Activated naive CD4-positive, alpha-beta T cell treated with anti-CD3 and anti-CD28 coated beads, Interleukin-2, amount 50 U/mL, for 72 hours (primary cell): ENCODE data around the gene BANP. TPM values are rescaled to one million over a fixed set of nuclear protein-coding genes. Genes with fewer than 3 reads are reported as not detected.
A peak's percentile ranks its signal among the peaks of the same experiment; 100 is the strongest.
"Not testable (repeated sequence)": the region's sequence is repeated elsewhere in the genome, so short reads cannot be mapped to it uniquely, and the experiment has no call there.

ENCODE experiments used
- ATAC-seq, 2 donors: fragments of 150-1000 bp; cut with Tn5 transposase; 2 replicates each; pipeline ENCODE4 v1.10.0; 2021; ENCODE audit warnings: mild to moderate bottlenecking in 2 of 2, moderate library complexity in 2 of 2
- DNase-seq, 2 donors: peaks; one replicate each; pipeline ENCODE4 v3.0.0; 2021 to 2022; ENCODE audit warnings: low spot score in 2 of 2
- H3K27ac Mint-ChIP-seq, 2 donors: one replicate each; pipeline ENCODE4 v1.8.0; 2022; ENCODE audit warnings: mild to moderate bottlenecking in 2 of 2, mixed read lengths in 2 of 2
- H3K36me3 Mint-ChIP-seq, 2 donors: one replicate each; pipeline ENCODE4 v1.8.0; 2022; ENCODE audit warnings: mixed read lengths in 2 of 2
- H3K9me3 Mint-ChIP-seq, 2 donors: one replicate each; pipeline ENCODE4 v1.8.0; 2022; ENCODE audit warnings: mixed read lengths in 2 of 2
- total RNA-seq, 2 donors: library from RNA; stranded (reverse); gene quantifications; one replicate each; pipeline ENCODE4 v1.2.3, GENCODE V29; 2022

Gene BANP
- total RNA-seq, 2 donors from 2014 or later: 44.6 to 46.8 TPM

DNA sequence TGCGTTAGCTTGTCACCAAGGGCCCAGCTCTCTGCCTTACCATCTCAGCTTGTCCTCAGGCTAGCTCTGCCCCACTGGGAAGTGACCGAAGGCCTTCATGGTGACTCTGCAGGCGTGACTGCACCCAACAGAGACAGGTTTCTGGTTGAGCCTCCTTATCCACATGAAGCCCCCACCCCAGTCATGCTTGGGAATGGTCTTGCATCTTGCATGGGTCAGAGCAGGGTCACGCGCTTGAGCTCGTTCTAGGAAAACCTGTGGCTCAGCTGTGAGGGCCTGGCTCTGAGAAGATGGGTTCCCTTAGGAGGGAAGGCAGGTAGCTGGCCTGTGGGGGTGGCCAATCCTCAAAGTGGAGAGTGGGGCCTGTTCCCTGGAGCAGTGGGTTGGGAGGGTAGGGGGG is 122.8 kb downstream of the BANP start:
- peaks cover 16 to 17% of the 10 kb centered on the region in 2 donors for H3K36me3 Mint-ChIP-seq
- no peaks in the 10 kb centered on the region for H3K9me3 Mint-ChIP-seq
- ATAC-seq (no peak), DNase-seq (no peak)
- no peak overlapping the region for H3K27ac Mint-ChIP-seq

DNA sequence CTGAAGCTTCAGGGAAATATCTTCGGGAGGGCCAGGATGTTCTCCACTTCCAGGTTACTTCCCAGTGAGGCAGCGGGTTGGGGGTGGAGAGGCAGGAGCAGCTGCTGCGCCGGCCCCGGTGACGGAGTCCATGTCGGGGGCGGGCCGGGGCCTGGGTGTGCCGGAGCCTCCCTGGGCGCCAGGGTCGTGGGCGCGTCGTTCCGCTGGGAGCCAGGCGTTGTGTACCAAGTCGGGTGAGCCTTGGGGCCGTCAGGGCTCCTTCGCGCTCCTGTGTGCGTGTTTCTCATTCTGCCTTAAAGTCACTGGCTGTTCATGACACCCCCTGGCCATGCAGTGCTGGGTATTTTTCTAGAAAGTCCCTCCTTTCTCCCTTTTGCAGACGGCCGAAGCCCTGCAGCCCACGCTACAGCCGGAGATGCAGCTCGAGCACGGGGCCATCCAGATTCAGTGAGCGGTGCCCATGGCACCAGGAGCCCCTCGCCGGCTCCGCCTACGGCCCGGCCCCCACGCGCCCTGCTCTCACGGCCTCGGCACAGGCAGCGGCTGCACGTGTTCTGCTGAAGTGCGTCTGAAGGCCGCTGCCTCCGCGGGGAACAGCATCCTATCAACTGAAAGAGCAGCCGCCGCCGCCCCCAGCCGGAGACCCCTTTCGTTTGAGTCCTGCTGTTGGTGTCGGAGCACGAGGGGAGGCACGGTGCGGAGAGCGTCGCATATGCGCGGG is 125.1 kb downstream of the BANP start:
- peaks cover 10 to 19% of the 10 kb centered on the region in 2 donors for H3K36me3 Mint-ChIP-seq

DNA sequence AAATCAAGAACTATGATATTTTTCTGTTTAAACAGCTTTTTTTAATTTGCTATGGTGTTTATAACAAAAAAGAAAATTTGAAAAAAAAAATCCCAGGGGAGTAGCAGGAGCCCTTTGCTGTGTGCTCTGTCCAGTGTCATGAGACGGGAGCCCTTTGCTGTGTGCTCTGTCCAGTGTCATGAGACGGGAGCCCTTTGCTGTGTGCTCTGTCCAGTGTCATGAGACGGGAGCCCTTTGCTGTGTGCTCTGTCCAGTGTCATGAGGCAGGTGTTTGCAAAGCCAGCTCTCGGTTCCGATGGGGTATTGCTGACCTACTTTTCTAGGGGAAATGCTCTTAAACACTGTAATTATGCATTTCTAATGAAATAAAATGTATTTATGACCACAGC is 125.7 kb downstream of the BANP start:
- Mint-ChIP-seq H3K36me3 (peaks cover 10 to 19% of the 10 kb centered on the region in 2 donors), H3K27ac (peak overlapping the region in 1 of 2 donors; percentile 73)
- not testable (repeated sequence) for H3K9me3 Mint-ChIP-seq, ATAC-seq, DNase-seq

More for the DNA sequence above, 125.1 kb downstream of the BANP start:
- no peak overlapping the region for H3K27ac Mint-ChIP-seq
- DNase-seq (no peak), ATAC-seq (no peak)
- H3K9me3 Mint-ChIP-seq: no peaks in the 10 kb centered on the region

DNA sequence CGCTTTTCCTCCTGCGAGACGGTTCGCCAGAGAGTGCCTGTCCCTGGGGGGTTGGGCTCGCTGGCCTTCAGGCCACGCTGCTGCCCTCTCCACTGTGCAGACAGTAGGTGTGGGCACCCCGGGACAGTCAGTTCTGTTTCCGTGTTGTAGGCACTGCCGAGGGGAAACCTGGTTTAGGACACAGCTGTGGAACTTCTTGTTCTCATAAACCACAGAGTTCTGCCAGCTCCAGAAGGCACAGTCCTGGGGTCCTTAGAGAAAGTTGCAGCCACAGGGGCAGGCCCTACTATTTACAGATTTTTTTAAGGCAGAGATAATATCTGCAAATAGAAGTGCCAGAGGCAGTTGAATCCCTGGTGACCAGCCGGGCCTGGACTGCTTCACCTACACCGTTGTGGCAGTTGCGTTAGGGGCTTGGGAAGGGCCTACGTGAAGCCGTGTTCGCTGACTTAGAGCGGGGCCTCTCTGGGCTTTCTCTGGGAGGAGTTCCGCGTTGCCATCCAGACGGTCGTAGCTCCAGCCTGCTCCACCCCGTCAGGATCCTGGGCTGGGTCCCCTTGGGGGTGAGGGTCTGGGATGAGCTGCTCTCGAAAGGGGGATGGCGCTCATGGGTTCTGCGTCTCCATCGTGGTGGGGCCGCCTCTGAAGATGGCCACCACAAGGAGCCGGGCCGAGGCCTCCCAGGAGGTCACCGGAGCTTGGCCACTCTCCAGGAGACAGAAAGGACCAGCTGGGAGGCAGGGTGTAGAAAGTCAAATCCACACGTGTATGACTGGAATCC is 126.3 kb downstream of the BANP start:
- ATAC-seq (no peak), DNase-seq (no peak)
- Mint-ChIP-seq H3K9me3 (no peaks in the 10 kb centered on the region), H3K27ac (peak overlapping the region in 1 of 2 donors; percentile 73), H3K36me3 (peaks cover 10 to 19% of the 10 kb centered on the region in 2 donors)

DNA sequence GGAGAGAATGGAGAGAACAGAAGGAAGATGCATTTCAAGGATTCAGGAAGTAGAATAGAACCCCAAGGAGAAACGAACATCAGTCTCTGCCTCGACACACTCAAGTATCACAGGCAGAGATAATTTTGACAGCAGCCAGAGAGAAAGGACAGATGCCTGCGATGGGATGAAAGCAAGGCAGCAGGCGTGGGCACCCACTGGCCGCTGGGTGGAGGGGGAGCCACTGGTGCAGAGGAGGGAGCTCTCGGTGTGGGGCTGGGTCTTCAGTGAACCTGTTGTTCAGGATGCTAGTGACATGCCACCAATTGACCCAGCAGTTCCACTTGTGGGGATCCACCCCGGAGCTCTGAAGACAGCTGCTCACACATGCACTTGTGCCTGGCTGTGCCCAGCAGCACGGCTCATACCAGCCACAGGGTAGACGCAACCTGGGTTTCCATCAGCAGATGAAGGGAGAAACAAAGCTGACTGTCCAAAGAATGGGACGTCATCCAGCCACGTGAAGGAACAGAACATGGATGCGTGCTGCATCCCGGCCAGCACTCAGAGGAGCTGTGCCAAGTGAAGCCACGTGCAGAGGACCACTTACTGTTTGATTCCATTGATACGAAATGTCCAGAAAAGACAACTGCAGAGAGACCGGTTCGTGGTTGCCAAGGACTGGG is 127.0 kb downstream of the BANP start:
- Mint-ChIP-seq H3K9me3 (no peaks in the 10 kb centered on the region), H3K27ac (peak overlapping the region in 1 of 2 donors; percentile 73), H3K36me3 (peaks cover 10 to 19% of the 10 kb centered on the region in 2 donors)
- ATAC-seq (no peak), DNase-seq (no peak)

DNA sequence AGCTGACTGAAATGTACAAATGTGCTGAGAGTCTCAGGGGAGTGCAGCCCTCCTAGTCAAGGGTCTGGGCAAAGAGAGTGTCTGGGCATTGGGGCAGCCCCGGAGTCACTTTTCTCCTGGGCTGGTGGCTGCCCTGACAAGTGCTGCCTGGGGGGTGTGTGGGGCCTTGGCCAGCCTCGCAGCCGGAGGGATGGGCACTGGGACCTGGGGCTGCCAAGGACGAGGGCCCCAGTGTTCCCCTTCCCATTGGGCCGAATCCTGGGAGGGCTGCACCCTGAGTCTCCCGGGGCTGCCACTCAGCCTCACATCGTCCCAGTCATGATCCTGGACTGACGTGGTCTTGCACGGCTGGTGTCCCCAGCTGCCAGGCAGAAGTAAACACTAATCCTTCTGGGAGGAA is 132.3 kb downstream of the BANP start:
- no peaks in the 10 kb centered on the region for H3K9me3 Mint-ChIP-seq
- H3K36me3 Mint-ChIP-seq: peaks cover under 1 to 5% of the 10 kb centered on the region in 2 donors
- H3K27ac Mint-ChIP-seq: no peak overlapping the region
- ATAC-seq: no peak
- no peak for DNase-seq

DNA sequence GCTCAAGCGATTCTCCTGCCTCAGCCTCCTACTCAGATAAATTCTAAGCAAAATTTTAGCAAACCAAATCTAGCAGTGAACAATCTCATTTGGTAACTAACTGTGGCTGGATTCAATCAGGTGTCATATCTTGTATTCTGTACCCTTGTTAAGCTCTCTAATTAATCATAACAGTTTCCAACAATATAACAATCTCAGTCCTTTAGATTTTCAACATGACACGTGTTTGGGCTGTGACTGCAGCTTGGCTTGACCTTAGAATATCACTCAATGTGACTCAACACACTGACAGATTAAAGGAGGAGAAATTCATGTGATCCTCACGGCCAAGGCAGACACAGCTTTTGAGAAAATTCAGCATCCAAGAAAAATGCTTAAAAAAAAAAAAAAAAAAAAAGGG is 133.6 kb downstream of the BANP start:
- Mint-ChIP-seq H3K27ac (no peak overlapping the region), H3K36me3 (no peaks in the 10 kb centered on the region), H3K9me3 (no peaks in the 10 kb centered on the region)
- ATAC-seq (no peak), DNase-seq (no peak)

DNA sequence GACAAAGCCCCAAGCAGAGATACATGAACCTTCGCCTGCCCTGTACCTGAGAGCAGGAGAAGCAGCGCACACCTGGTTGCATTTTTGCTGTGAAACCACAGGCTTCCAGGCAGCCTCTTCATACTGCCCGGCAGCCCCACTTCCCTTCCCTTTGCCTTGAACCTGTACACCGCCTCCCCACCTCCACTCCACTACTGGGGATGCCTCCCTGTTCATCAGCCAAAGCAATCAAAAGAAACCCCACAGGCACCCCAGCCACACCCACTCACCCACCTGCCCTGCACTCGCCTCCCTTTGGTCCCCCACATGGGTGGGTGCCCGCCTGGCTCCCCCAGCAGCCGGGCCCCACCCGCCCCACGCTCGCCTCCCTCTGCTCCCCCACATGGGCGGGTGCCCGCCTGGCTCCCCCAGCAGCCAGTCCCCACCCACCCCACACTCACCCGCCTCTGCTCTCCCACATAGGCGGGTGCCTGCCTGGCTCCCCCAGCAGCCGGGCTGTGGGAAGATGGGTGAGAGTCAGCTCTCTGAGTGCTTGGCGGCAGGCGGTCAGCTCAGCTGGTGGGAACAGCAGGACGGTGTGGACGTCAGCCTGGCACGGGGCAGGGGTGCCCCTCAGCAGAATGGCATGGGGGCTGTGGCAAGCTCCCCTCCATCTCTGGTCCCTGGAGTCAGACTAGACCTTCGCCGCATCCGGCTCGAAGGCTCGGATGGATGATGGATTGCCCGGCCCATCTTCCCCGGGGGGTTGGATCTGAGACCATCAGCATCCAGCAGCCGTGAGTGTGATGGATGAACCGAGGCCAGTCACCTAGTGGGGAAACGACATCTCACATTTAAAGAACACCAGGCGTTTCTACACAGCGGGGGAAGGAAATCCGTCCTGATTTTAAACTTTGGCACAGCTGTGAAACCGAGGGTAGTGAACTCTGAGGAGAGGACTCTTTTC is 135.6 kb downstream of the BANP start:
- ATAC-seq (no peak), DNase-seq (no peak)
- peak overlapping the region in 1 of 2 donors; percentile 36 for H3K27ac Mint-ChIP-seq
- no peaks in the 10 kb centered on the region for H3K9me3 Mint-ChIP-seq
- no peaks in the 10 kb centered on the region for H3K36me3 Mint-ChIP-seq

DNA sequence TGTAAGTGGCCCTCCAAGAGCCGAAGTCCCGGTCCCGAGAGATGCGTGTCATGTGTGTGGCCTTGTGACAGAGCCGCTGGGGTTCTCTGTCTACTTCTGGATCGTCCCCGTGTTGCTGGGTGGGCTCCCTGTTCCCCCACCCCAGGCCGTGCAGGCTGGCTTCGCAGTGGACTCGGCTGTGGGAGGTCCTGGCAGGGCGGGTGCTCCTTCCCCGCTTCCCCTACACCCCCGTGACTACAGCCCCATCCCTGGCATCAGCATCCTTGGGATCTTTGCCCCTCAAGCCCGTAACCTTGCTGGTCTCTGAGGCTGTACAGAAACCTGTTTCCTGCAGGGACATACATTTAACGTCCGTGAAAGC is 136.3 kb downstream of the BANP start:
- DNase-seq: no peak
- no peak for ATAC-seq
- Mint-ChIP-seq H3K27ac (no peak overlapping the region), H3K36me3 (no peaks in the 10 kb centered on the region), H3K9me3 (no peaks in the 10 kb centered on the region)

DNA sequence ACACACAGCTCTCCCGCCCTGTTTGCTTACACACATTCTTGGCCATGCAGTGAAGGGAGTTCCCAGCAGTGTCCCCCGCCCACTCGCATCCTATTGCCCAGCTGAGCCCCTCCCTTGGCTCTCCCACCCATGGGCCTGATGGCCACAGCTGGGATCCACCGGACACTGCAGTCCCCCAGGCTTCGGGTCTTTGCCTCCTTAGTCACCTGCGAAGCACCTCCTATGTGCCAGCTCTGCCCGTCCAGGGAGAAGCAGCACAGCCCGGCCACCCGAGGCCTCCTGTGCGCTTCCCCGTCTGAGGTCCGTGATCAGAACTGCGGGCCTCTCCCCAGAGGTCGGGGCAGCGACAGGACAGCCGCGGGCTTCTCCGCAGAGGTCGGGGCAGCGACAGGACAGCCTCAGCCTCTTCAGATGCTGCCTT is 136.9 kb downstream of the BANP start:
- no peak for ATAC-seq
- no peaks in the 10 kb centered on the region for H3K36me3 Mint-ChIP-seq
- H3K27ac Mint-ChIP-seq: no peak overlapping the region
- DNase-seq: no peak
- no peaks in the 10 kb centered on the region for H3K9me3 Mint-ChIP-seq

DNA sequence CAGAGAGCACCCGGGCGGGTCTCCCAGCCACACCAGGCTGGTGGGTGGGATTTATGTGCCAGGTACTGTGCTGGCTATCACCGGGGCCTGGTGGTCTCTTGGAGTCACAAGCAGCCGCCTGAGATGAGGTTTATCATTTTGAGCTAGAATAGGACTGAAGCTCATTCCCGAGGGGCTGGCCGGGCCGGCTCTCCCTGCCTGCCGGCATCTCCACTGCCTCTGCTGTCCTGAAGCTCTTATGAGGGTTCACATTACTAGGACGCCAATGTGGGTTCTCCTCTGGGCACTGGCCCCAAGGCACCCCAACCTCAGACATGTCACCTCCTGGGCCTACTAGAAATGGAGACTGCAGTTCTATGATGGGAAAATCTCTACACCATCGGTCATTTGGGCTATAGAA is 137.4 kb downstream of the BANP start:
- DNase-seq, H3K9me3 Mint-ChIP-seq, H3K27ac Mint-ChIP-seq, ATAC-seq, H3K36me3 Mint-ChIP-seq: not testable (repeated sequence)

DNA sequence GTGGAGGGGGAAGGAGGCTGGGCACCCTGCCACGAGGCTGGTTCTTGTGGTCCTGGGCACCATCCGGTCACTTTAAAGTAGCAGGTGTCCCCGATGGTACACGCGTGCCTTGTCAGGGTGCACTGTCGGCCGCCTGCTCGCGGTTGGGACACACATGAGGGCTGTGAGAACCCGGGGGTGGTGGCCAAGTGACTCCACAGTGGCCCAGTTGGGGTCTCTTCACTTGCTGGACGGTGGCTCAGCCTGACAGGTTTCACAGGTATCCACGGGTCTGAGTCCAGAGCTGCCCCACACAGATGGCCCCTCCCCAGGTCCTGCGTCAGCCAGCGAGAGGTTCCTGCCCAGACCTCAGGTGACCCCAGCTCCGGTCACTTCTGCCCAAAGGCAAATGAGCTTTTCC is 137.8 kb downstream of the BANP start:
- H3K9me3 Mint-ChIP-seq, ATAC-seq, H3K36me3 Mint-ChIP-seq, DNase-seq, H3K27ac Mint-ChIP-seq: not testable (repeated sequence)

DNA sequence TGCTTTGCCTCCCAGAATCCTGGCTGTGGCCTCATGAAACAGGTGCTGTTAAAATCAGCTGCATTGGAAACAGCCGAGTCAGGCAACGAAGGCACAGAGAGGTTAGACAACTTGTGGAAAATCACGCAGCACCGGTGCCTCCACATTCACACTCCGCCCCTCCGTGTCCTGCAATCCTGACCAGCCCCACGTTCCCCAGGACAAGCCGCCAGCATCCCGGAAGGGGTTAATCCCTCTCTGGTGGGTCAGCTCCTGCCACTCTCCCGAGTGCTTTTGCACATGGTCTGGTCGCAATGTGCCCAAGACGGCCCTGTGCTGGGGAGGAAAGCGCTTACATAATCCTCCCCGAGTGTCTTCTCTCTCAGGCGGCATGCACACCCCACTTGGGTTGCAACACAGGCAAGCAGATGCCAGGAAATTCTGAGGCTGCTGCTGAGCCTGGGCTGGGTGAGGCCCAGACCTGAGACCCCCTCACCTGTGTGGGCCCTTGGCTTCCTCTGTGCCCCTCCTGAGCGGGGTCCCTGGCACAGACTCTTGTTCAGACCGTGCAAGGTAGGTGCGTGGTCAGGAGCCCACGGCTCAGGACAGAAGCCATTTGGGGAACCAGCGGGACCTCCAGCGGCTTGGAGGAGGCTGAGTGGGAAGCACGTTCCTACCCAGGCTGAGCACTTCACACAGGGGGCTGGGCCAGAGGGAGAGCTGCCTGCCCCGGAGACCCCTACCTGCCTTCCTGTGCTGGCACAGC is 138.6 kb downstream of the BANP start:
- not testable (repeated sequence) for DNase-seq, H3K9me3 Mint-ChIP-seq, H3K36me3 Mint-ChIP-seq, ATAC-seq, H3K27ac Mint-ChIP-seq

DNA sequence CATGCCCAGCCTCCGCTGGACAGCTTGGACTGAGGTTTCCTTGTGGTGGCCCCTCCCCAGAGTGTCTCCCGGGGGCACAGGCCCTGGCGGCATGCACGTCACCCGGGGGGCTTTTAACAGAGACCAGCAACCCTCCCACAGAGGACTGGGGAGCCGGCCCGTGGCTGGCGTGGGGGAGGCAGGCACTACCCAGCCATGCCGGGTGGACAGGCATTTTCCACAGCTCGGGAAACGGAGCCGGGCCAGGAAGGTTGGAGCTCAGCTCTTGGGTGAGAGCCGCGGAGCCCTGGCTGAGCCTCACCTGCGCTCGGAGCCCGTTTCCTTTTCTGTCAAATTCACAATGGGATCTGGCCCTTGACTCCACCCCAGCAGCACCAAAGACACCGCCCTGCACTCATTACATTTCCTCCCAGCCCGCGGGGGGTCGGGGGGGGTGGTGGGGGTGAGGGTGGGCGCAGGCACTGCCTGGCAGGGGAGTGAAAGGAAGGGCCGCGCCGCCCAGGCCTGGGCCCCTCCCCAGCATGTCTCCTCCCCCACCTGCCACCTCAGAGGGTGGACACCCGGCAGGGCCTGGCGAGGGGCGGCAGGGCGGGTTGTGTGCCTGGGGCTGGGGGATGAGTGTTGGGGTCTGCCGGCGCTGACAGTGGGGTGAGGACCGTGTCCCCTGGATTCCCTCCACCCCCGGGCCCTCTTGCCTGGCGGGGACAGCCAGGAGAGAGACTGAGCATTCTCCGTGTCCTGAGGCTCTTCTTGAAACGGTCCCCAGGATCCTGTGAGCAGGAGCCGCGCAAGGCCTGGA is 139.3 kb downstream of the BANP start:
- not testable (repeated sequence) for DNase-seq

More for the DNA sequence above, 139.3 kb downstream of the BANP start:
- not testable (repeated sequence) for H3K36me3 Mint-ChIP-seq, ATAC-seq, H3K27ac Mint-ChIP-seq, H3K9me3 Mint-ChIP-seq
